ENCODE results near the gene KCNG2. TPM values are rescaled to one million over a fixed set of nuclear protein-coding genes. Genes with fewer than 3 reads are reported as not detected.

The KCNG2 gene
- total and polyA plus RNA-seq, 2 experiments from 2014 or later, result 0.13 to 0.52 TPM

- no peaks in the 10 kb centered on the region for H3K27me3 ChIP-seq (ENCODE audit: insufficient read depth)
- Mint-ChIP-seq H3K9me3 (no peaks in the 10 kb centered on the region), H3K4me3 (no peak overlapping the region), H3K36me3 (ENCODE audit: low read depth) (peaks cover 2% of the 10 kb centered on the region; the same call in 2 of the 3 replicates), H3K4me1 (peaks cover 1% of the 10 kb centered on the region; the same call in 2 of the 3 replicates), H3K27me3 (ENCODE audit: insufficient read depth, low read depth, poor library complexity) (peaks cover 2% of the 10 kb centered on the region), H3K27ac (no peak overlapping the region)
- H3K4me1 ChIP-seq (ENCODE audit: insufficient read depth), result 0 out of 2 replicates have a peak, but pooled peaks cover under 1% of the 10 kb centered on the region
- TF ChIP-seq CREB1 (CRISPR knock-in tag; IDR thresholded peaks at IDR 0.05; ENCODE audit: low read depth) (no peak), CTCF (conservative IDR thresholded peaks at IDR 0.05; ENCODE audit: low read depth in 2 of 2) (no peak), NANOG (IDR thresholded peaks at IDR 0.05; ENCODE audit: borderline replicate concordance) (no peak), REST (IDR thresholded peaks at IDR 0.05; ENCODE audit: unreplicated experiment) (no peak), EZH2 (IDR thresholded peaks at IDR 0.05; ENCODE audit: low read depth, unreplicated experiment) (no peak), JUNB (IDR thresholded peaks at IDR 0.05; ENCODE audit: unreplicated experiment) (no peak), EZH2phosphoT487 (IDR thresholded peaks at IDR 0.05; ENCODE audit: unreplicated experiment) (no peak)
- TF ChIP-seq, protein P1, sequence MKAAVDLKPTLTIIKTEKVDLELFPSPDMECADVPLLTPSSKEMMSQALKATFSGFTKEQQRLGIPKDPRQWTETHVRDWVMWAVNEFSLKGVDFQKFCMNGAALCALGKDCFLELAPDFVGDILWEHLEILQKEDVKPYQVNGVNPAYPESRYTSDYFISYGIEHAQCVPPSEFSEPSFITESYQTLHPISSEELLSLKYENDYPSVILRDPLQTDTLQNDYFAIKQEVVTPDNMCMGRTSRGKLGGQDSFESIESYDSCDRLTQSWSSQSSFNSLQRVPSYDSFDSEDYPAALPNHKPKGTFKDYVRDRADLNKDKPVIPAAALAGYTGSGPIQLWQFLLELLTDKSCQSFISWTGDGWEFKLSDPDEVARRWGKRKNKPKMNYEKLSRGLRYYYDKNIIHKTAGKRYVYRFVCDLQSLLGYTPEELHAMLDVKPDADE (IDR thresholded peaks at IDR 0.05), result no peak
- no peaks in the 10 kb centered on the region for H3K9me2 ChIP-seq (ENCODE audit: insufficient read depth)
- no peak overlapping the region for H3K4me2 ChIP-seq
- H2AFZ ChIP-seq, result no peak overlapping the region
- ATAC-seq, result no peak
- H4K20me1 ChIP-seq (replicated peaks; ENCODE audit: insufficient read depth), result peaks cover 8% of the 10 kb centered on the region
- H3K79me2 ChIP-seq (replicated peaks; ENCODE audit: insufficient read depth), result 0 out of 2 replicates have a peak, but pooled peaks cover 5% of the 10 kb centered on the region
- no peaks in the 10 kb centered on the region for H3K36me3 ChIP-seq (ENCODE audit: insufficient read depth)
- no peak for DNase-seq (ENCODE audit: low spot score)
- H3F3A ChIP-seq (replicated peaks; ENCODE audit: low read depth), result no peaks in the 10 kb centered on the region
- no peak overlapping the region for H3K27ac ChIP-seq (ENCODE audit: low read depth)
- H3K4me3 ChIP-seq, result no peak overlapping the region
These were observed 141.4 kb downstream of the KCNG2 start for GRCh38 chr18:79939096-79939495.

Measured in GM23338 (cell line).